ENCODE measurements around the gene KCNH2. TPM values are rescaled to one million over a fixed set of nuclear protein-coding genes. Genes with fewer than 3 reads are reported as not detected.

Gene KCNH2
- total and polyA plus RNA-seq, 2 of the 13 experiments (the other 11 are each of a cell fraction or from before 2014, with no cell fraction given) = 0.09 to 0.11 TPM

- no peak for TF ChIP-seq ZNF580 (CRISPR knock-in tag; IDR thresholded peaks at IDR 0.05; ENCODE audit: borderline replicate concordance, low read depth)
- TF ChIP-seq NR2F6 (IDR thresholded peaks at IDR 0.05) = no peak
- TF ChIP-seq NR2F6 (CRISPR knock-in tag; IDR thresholded peaks at IDR 0.05) = no peak
- TF ChIP-seq ZNF773 (CRISPR knock-in tag; IDR thresholded peaks at IDR 0.05; ENCODE audit: borderline replicate concordance) = no peak
- TF ChIP-seq, protein P1, sequence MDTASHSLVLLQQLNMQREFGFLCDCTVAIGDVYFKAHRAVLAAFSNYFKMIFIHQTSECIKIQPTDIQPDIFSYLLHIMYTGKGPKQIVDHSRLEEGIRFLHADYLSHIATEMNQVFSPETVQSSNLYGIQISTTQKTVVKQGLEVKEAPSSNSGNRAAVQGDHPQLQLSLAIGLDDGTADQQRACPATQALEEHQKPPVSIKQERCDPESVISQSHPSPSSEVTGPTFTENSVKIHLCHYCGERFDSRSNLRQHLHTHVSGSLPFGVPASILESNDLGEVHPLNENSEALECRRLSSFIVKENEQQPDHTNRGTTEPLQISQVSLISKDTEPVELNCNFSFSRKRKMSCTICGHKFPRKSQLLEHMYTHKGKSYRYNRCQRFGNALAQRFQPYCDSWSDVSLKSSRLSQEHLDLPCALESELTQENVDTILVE (CRISPR knock-in tag; IDR thresholded peaks at IDR 0.05) = no peak
- peak; percentile 37; the same call in 1 of the 2 replicates for TF ChIP-seq SP2 (CRISPR knock-in tag; IDR thresholded peaks at IDR 0.05)
- TF ChIP-seq, protein P2, sequence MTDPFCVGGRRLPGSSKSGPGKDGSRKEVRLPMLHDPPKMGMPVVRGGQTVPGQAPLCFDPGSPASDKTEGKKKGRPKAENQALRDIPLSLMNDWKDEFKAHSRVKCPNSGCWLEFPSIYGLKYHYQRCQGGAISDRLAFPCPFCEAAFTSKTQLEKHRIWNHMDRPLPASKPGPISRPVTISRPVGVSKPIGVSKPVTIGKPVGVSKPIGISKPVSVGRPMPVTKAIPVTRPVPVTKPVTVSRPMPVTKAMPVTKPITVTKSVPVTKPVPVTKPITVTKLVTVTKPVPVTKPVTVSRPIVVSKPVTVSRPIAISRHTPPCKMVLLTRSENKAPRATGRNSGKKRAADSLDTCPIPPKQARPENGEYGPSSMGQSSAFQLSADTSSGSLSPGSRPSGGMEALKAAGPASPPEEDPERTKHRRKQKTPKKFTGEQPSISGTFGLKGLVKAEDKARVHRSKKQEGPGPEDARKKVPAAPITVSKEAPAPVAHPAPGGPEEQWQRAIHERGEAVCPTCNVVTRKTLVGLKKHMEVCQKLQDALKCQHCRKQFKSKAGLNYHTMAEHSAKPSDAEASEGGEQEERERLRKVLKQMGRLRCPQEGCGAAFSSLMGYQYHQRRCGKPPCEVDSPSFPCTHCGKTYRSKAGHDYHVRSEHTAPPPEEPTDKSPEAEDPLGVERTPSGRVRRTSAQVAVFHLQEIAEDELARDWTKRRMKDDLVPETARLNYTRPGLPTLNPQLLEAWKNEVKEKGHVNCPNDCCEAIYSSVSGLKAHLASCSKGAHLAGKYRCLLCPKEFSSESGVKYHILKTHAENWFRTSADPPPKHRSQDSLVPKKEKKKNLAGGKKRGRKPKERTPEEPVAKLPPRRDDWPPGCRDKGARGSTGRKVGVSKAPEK (CRISPR knock-in tag; IDR thresholded peaks at IDR 0.05; ENCODE audit: borderline replicate concordance) = no peak
- TF ChIP-seq ZBTB34 (CRISPR knock-in tag; IDR thresholded peaks at IDR 0.05) = no peak
- TF ChIP-seq ZNF747 (CRISPR knock-in tag; IDR thresholded peaks at IDR 0.05; ENCODE audit: borderline replicate concordance) = no peak
- no peak for TF ChIP-seq KMT2A (CRISPR knock-in tag; IDR thresholded peaks at IDR 0.05)
- no peak for TF ChIP-seq JDP2 (CRISPR knock-in tag; IDR thresholded peaks at IDR 0.05; ENCODE audit: borderline replicate concordance)
- no peak for TF ChIP-seq ZNF570 (CRISPR knock-in tag; IDR thresholded peaks at IDR 0.05; ENCODE audit: borderline replicate concordance)
- peak; percentile 43; the same call in 1 of the 2 replicates for TF ChIP-seq MAZ (IDR thresholded peaks at IDR 0.05; ENCODE audit: borderline replicate concordance, low read depth, low read length)
- TF ChIP-seq MAZ (CRISPR knock-in tag; IDR thresholded peaks at IDR 0.05; ENCODE audit: low read depth) = no peak
- no peak for TF ChIP-seq MNT (IDR thresholded peaks at IDR 0.05)
- TF ChIP-seq YY1 (IDR thresholded peaks at IDR 0.05; ENCODE audit: insufficient read depth, insufficient replicate concordance, low read depth, low read length) = no peak
- no peak for TF ChIP-seq CENPBD1 (CRISPR knock-in tag; IDR thresholded peaks at IDR 0.05; ENCODE audit: borderline replicate concordance, low read depth)
- TF ChIP-seq ZNF800 (CRISPR knock-in tag; IDR thresholded peaks at IDR 0.05) = 0 out of 2 replicates have a peak, but pooled peaks have one; percentile 22
- no peak for TF ChIP-seq PHB2 (IDR thresholded peaks at IDR 0.05; ENCODE audit: partially characterized antibody)
These were observed 39.9 kb upstream of the KCNH2 start (continued) for GRCh38 chr7:151017953-151018420.

Data from HepG2 (cell line).